KOPT-K1 (cell line): ENCODE results near the gene HHLA2.
"Not testable (repeated sequence)": the region's sequence is repeated elsewhere in the genome, so short reads cannot be mapped to it uniquely, and the experiment has no call there.

Experiments used
- H3K27ac ChIP-seq: fragments of 200-600 bp; sonication (generic); 2 replicates; pipeline ENCODE4 v1.5.1; 2016; ENCODE audit warnings: antibody characterized with exemption, mild to moderate bottlenecking, low read depth, low read length; ENCODE audit not compliant: poor library complexity, severe bottlenecking
- H3K36me3 ChIP-seq: fragments of 200-600 bp; sonication (generic); 2 replicates; pipeline ENCODE4 v1.5.1; 2017; ENCODE audit warnings: antibody characterized with exemption, mild to moderate bottlenecking, low read length, moderate library complexity; ENCODE audit not compliant: insufficient read depth
- H3K9me3 ChIP-seq: fragments of 200-600 bp; sonication (generic); 2 replicates; pipeline ENCODE4 v1.5.1; 2017; ENCODE audit warnings: antibody characterized with exemption, low read length, mild to moderate bottlenecking; ENCODE audit not compliant: insufficient read depth, poor library complexity, severe bottlenecking

The HHLA2 gene

DNA sequence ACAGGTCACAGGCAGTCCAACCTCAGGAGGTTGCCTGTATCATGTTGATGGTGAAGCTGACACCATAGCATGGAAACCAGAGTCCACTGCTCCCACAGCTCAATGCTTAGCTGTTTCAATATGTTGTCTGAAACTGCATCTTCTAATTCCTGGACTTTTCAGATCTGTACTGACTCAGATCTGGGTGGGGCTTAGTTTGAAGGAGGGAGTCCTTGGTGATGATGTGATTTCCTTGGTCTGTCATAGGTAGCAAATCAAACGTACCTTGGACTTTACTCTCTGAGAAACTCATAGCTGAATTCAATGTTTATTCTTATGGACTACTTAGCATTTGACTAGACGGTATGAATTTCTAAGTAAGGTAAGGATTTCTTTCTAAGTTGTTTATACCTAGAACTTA lies at the start of gene HHLA2:
Gene HHLA2, plus strand, starts transcription at position 310 of the 400 bp plus-strand sequence. CDS start 55,266 bp downstream, outside the sequence.
- H3K36me3 ChIP-seq = no peaks in the 10 kb centered on the region
- peaks cover 3% of the 10 kb centered on the region for H3K9me3 ChIP-seq
- H3K27ac ChIP-seq = no peak within 1 kb of the TSS

DNA sequence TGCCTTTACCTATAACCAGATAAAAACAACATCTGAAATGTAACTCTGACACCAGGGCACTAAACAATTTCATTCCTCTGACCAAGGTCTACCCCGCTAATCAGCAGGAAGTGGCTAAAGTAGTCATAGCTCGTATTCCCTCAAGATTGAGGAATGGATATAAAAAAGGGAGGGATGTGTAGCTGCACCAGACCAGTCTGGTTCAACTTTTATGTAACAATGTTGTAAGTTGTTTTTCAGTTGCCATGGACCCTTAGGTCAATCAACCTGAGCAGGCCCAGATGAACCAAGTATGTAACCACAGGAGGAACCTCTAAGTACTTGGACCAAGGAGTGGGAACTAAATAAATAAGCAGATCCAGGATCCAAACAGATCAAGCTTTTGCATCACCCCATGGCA lies 45.7 kb upstream of the HHLA2 start:
- Histone ChIP-seq H3K36me3 (no peaks in the 10 kb centered on the region), H3K27ac (no peak overlapping the region), H3K9me3 (no peaks in the 10 kb centered on the region)

DNA sequence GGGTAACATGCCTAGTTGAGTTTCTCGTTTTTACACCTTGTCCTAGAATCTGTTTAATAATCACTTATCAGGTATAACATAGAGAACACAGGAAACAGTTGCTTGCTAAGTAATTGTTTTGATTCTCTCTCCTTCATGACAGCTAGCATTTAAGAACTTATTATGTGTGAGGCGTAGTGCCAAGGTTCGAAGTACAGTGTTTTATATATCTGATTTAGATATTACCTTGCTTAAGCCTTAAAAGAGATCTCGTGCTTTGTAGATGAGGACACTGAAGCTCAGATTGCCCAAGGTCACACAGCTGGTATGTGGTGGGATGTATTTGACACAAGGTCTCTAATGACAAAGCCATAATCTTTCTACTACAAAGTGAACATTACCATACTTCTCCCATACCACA lies 45.1 kb upstream of the HHLA2 start:
- Histone ChIP-seq H3K36me3 (no peaks in the 10 kb centered on the region), H3K27ac (no peak overlapping the region), H3K9me3 (no peaks in the 10 kb centered on the region)

DNA sequence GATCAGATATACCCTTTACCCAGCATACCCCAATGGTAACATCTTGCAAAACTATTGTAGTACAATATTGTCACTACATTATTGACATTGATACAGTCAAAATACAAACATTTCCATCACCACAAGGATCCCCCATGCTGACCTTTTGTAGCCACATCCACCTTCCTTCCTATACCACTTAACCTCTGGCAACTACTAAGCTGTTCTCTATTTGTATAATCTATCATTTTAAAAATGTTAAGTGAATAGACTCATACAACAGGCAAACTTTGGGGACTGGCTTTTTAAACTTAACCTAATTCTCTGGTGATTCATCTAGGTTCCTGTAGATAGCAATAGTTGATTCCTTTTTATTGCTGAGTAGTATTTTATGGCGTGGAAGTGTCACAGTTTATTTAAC lies 44.5 kb upstream of the HHLA2 start:
- Histone ChIP-seq H3K9me3 (no peaks in the 10 kb centered on the region), H3K36me3 (no peaks in the 10 kb centered on the region), H3K27ac (no peak overlapping the region)

DNA sequence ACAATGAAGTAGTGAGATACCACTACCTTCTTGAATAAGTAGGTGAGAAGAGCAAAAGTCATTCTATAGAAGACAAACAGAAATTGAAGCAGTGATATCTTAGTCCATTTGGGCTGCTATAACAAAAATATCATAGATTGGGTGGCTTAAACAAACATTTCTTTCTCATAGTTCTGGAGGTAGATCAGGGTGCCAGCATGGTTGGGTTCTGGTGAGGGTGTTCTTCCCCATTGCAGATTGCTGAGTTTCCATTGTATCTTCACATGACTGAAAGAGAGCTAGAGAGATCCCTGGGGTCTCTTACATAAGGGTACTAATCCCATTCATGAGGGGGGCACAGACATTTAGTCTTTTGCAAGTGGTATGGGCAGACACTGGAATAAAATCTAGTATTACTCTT lies 41.2 kb upstream of the HHLA2 start:
- H3K36me3 ChIP-seq = no peaks in the 10 kb centered on the region
- no peaks in the 10 kb centered on the region for H3K9me3 ChIP-seq
- no peak overlapping the region for H3K27ac ChIP-seq

- H3K9me3 ChIP-seq, H3K27ac ChIP-seq, H3K36me3 ChIP-seq: not testable (repeated sequence)
These were observed 31.6 kb upstream of the HHLA2 start for GRCh38 chr3:108264534-108265298.

- not testable (repeated sequence) for H3K36me3 ChIP-seq, H3K27ac ChIP-seq, H3K9me3 ChIP-seq
These were observed 28.1 kb upstream of the HHLA2 start for GRCh38 chr3:108268235-108268634.

GRCh38 chr3:108271626-108272025 lies 24.7 kb upstream of the HHLA2 start:
- H3K36me3 ChIP-seq = no peaks in the 10 kb centered on the region
- H3K27ac ChIP-seq = no peak overlapping the region
- peaks cover 9% of the 10 kb centered on the region for H3K9me3 ChIP-seq

- not testable (repeated sequence) for H3K27ac ChIP-seq, H3K36me3 ChIP-seq
- H3K9me3 ChIP-seq = peaks cover 25% of the 10 kb centered on the region
These were observed 17.3 kb upstream of the HHLA2 start for GRCh38 chr3:108279066-108279465.

DNA sequence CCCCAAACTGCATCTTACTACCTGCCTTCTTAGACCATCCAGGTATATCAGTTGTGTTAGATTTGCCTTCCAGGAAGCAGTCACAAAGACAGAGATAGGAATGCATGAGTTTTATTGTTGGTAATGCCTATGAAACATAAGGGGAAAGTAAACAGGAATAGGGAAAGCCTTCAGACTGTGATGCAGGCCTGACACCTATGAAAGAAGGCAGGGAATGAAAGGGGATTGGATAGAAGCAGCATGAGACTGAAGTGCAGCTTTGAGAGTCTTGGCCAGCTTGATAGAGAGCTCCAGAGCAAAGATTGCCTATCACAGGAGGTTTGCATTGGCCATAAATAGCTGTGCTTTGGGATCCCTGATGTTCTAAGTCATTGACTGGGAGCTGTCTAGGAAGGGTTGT lies 15.9 kb upstream of the HHLA2 start:
- no peaks in the 10 kb centered on the region for H3K36me3 ChIP-seq
- H3K9me3 ChIP-seq = peaks cover 25% of the 10 kb centered on the region
- H3K27ac ChIP-seq = no peak overlapping the region

- H3K9me3 ChIP-seq = peaks cover 25% of the 10 kb centered on the region
- H3K36me3 ChIP-seq = no peaks in the 10 kb centered on the region
- no peak overlapping the region for H3K27ac ChIP-seq
These were observed 14.7 kb upstream of the HHLA2 start for GRCh38 chr3:108281670-108282069.

GRCh38 chr3:108283006-108283405 lies 13.3 kb upstream of the HHLA2 start:
- peaks cover 19% of the 10 kb centered on the region for H3K9me3 ChIP-seq

DNA sequence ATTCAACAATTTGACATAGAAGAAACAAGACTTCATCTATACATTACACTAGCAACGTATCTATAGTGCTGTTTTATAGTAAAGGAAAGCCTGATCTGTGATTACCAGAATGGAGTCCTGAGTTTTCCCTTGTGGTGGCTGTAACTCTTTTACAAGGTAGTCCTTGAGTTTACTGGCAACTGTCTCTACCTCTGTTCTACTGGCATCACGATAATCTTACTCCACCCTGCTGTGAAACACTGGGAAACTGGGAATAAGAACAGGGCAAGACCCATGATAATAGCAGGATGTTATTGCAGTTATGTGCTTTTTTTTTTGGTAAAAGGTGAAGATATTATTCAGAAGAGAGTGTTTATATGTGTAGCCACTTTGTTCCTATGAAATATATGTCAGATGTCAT lies 12.4 kb upstream of the HHLA2 start:
- Histone ChIP-seq H3K36me3 (no peaks in the 10 kb centered on the region), H3K9me3 (peaks cover 9% of the 10 kb centered on the region), H3K27ac (no peak overlapping the region)

More at GRCh38 chr3:108283006-108283405, 13.3 kb upstream of the HHLA2 start:
- H3K36me3 ChIP-seq = no peaks in the 10 kb centered on the region
- no peak overlapping the region for H3K27ac ChIP-seq

- no peaks in the 10 kb centered on the region for H3K9me3 ChIP-seq
- no peak overlapping the region for H3K27ac ChIP-seq
- no peaks in the 10 kb centered on the region for H3K36me3 ChIP-seq
These were observed 11.2 kb upstream of the HHLA2 start for GRCh38 chr3:108285176-108285575.

DNA sequence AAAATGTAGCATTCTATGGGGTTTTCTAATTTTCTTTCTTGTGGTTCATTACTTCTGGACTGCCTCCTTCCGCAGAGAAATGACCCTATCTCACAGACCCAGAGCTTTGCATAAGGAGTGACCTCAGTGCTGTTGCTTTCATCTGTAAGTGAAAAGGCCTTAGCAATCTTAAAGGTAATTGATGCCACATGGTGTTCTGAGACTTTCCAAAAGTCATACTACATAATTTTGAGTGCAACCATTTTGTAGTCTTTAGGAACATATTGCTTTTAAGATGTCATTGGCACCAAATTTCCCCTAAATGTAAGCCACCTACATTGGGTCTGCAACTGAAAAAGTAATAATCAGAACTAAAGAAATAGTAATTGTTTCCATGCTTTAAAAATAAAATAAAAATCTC lies 9.2 kb upstream of the HHLA2 start:
- H3K27ac ChIP-seq = no peak overlapping the region
- H3K36me3 ChIP-seq = no peaks in the 10 kb centered on the region
- H3K9me3 ChIP-seq = peaks cover 3% of the 10 kb centered on the region

- not testable (repeated sequence) for H3K36me3 ChIP-seq, H3K27ac ChIP-seq, H3K9me3 ChIP-seq
These were observed 8.2 kb upstream of the HHLA2 start for GRCh38 chr3:108288193-108288592.
